ENCODE results near the gene GABRA1.

GABRA1 gene

GRCh38 chr5:161895514-161895913 lies 47.6 kb downstream of the GABRA1 start:
- Histone ChIP-seq H3K4me3 (ENCODE audit: low read depth in 1 of 2, low read length in 2 of 2) (no peak overlapping the region), H3K36me3 (ENCODE audit: insufficient read depth, low read length) (no peaks in the 10 kb centered on the region), H3K9ac (ENCODE audit: low read length) (no peak overlapping the region), H3K9me3 (ENCODE audit: low read length) (no peaks in the 10 kb centered on the region), H3K27ac (ENCODE audit: low read depth, low read length) (no peak overlapping the region), H3K27me3 (ENCODE audit: control insufficient read depth in 1 of 2, insufficient read depth in 2 of 2, low read length in 2 of 2) (no peaks in the 10 kb centered on the region), H3K4me1 (ENCODE audit: insufficient read depth, low read length) (no peaks in the 10 kb centered on the region)

GRCh38 chr5:161897033-161897432 lies 49.1 kb downstream of the GABRA1 start:
- no peaks in the 10 kb centered on the region for H3K9me3 ChIP-seq (ENCODE audit: low read length)
- no peak overlapping the region for H3K4me3 ChIP-seq (ENCODE audit: low read depth in 1 of 2, low read length in 2 of 2)
- H3K27ac ChIP-seq (ENCODE audit: low read depth, low read length) = no peak overlapping the region
- no peaks in the 10 kb centered on the region for H3K27me3 ChIP-seq (ENCODE audit: control insufficient read depth in 1 of 2, insufficient read depth in 2 of 2, low read length in 2 of 2)
- no peaks in the 10 kb centered on the region for H3K36me3 ChIP-seq (ENCODE audit: insufficient read depth, low read length)
- no peaks in the 10 kb centered on the region for H3K4me1 ChIP-seq (ENCODE audit: insufficient read depth, low read length)
- no peak overlapping the region for H3K9ac ChIP-seq (ENCODE audit: low read length)

- Histone ChIP-seq H3K9ac (ENCODE audit: low read length) (no peak overlapping the region), H3K27me3 (ENCODE audit: control insufficient read depth in 1 of 2, insufficient read depth in 2 of 2, low read length in 2 of 2) (no peaks in the 10 kb centered on the region), H3K36me3 (ENCODE audit: insufficient read depth, low read length) (no peaks in the 10 kb centered on the region), H3K9me3 (ENCODE audit: low read length) (no peaks in the 10 kb centered on the region), H3K4me3 (ENCODE audit: low read depth in 1 of 2, low read length in 2 of 2) (no peak overlapping the region), H3K27ac (ENCODE audit: low read depth, low read length) (no peak overlapping the region), H3K4me1 (ENCODE audit: insufficient read depth, low read length) (no peaks in the 10 kb centered on the region)
Measured at GRCh38 chr5:161899590-161899989, 51.7 kb downstream of the GABRA1 start.

- Histone ChIP-seq H3K36me3 (ENCODE audit: insufficient read depth, low read length) (no peaks in the 10 kb centered on the region), H3K4me3 (ENCODE audit: low read depth in 1 of 2, low read length in 2 of 2) (no peak overlapping the region), H3K9me3 (ENCODE audit: low read length) (no peaks in the 10 kb centered on the region), H3K4me1 (ENCODE audit: insufficient read depth, low read length) (no peaks in the 10 kb centered on the region), H3K27ac (ENCODE audit: low read depth, low read length) (no peak overlapping the region), H3K27me3 (ENCODE audit: control insufficient read depth in 1 of 2, insufficient read depth in 2 of 2, low read length in 2 of 2) (no peaks in the 10 kb centered on the region), H3K9ac (ENCODE audit: low read length) (no peak overlapping the region)
Measured at GRCh38 chr5:161900981-161901380, 53.1 kb downstream of the GABRA1 start.

- no peak overlapping the region for H3K27ac ChIP-seq (ENCODE audit: low read depth, low read length)
- H3K4me1 ChIP-seq (ENCODE audit: insufficient read depth, low read length) = no peaks in the 10 kb centered on the region
- H3K4me3 ChIP-seq (ENCODE audit: low read depth in 1 of 2, low read length in 2 of 2) = no peak overlapping the region
- no peaks in the 10 kb centered on the region for H3K27me3 ChIP-seq (ENCODE audit: control insufficient read depth in 1 of 2, insufficient read depth in 2 of 2, low read length in 2 of 2)
- H3K36me3 ChIP-seq (ENCODE audit: insufficient read depth, low read length) = no peaks in the 10 kb centered on the region
- no peak overlapping the region for H3K9ac ChIP-seq (ENCODE audit: low read length)
- no peaks in the 10 kb centered on the region for H3K9me3 ChIP-seq (ENCODE audit: low read length)
Measured at GRCh38 chr5:161921781-161922180, 73.9 kb downstream of the GABRA1 start.

- Histone ChIP-seq H3K9me3 (ENCODE audit: low read length) (no peaks in the 10 kb centered on the region), H3K36me3 (ENCODE audit: insufficient read depth, low read length) (no peaks in the 10 kb centered on the region), H3K4me3 (ENCODE audit: low read depth in 1 of 2, low read length in 2 of 2) (no peak overlapping the region), H3K27me3 (ENCODE audit: control insufficient read depth in 1 of 2, insufficient read depth in 2 of 2, low read length in 2 of 2) (no peaks in the 10 kb centered on the region), H3K27ac (ENCODE audit: low read depth, low read length) (no peak overlapping the region), H3K4me1 (ENCODE audit: insufficient read depth, low read length) (no peaks in the 10 kb centered on the region), H3K9ac (ENCODE audit: low read length) (no peak overlapping the region)
Measured at GRCh38 chr5:161924270-161924669, 76.3 kb downstream of the GABRA1 start.

- Histone ChIP-seq H3K9me3 (ENCODE audit: low read length) (no peaks in the 10 kb centered on the region), H3K27me3 (ENCODE audit: control insufficient read depth in 1 of 2, insufficient read depth in 2 of 2, low read length in 2 of 2) (no peaks in the 10 kb centered on the region), H3K4me3 (ENCODE audit: low read depth in 1 of 2, low read length in 2 of 2) (no peak overlapping the region), H3K36me3 (ENCODE audit: insufficient read depth, low read length) (no peaks in the 10 kb centered on the region), H3K4me1 (ENCODE audit: insufficient read depth, low read length) (no peaks in the 10 kb centered on the region), H3K9ac (ENCODE audit: low read length) (no peak overlapping the region), H3K27ac (ENCODE audit: low read depth, low read length) (no peak overlapping the region)
Measured at GRCh38 chr5:161925960-161926359, 78.0 kb downstream of the GABRA1 start.

- no peaks in the 10 kb centered on the region for H3K27me3 ChIP-seq (ENCODE audit: control insufficient read depth in 1 of 2, insufficient read depth in 2 of 2, low read length in 2 of 2)
- no peaks in the 10 kb centered on the region for H3K9me3 ChIP-seq (ENCODE audit: low read length)
- no peaks in the 10 kb centered on the region for H3K4me1 ChIP-seq (ENCODE audit: insufficient read depth, low read length)
- H3K9ac ChIP-seq (ENCODE audit: low read length) = no peak overlapping the region
- H3K27ac ChIP-seq (ENCODE audit: low read depth, low read length) = no peak overlapping the region
- no peak overlapping the region for H3K4me3 ChIP-seq (ENCODE audit: low read depth in 1 of 2, low read length in 2 of 2)
- H3K36me3 ChIP-seq (ENCODE audit: insufficient read depth, low read length) = no peaks in the 10 kb centered on the region
Measured at GRCh38 chr5:161934486-161934885, 86.6 kb downstream of the GABRA1 start.

GRCh38 chr5:161944974-161945373 lies 97.1 kb downstream of the GABRA1 start:
- no peak overlapping the region for H3K27ac ChIP-seq (ENCODE audit: low read depth, low read length)
- H3K4me1 ChIP-seq (ENCODE audit: insufficient read depth, low read length) = no peaks in the 10 kb centered on the region
- no peaks in the 10 kb centered on the region for H3K9me3 ChIP-seq (ENCODE audit: low read length)
- no peaks in the 10 kb centered on the region for H3K27me3 ChIP-seq (ENCODE audit: control insufficient read depth in 1 of 2, insufficient read depth in 2 of 2, low read length in 2 of 2)
- no peak overlapping the region for H3K9ac ChIP-seq (ENCODE audit: low read length)
- H3K4me3 ChIP-seq (ENCODE audit: low read depth in 1 of 2, low read length in 2 of 2) = no peak overlapping the region
- H3K36me3 ChIP-seq (ENCODE audit: insufficient read depth, low read length) = no peaks in the 10 kb centered on the region

- no peak overlapping the region for H3K9ac ChIP-seq (ENCODE audit: low read length)
- no peaks in the 10 kb centered on the region for H3K4me1 ChIP-seq (ENCODE audit: insufficient read depth, low read length)
- H3K9me3 ChIP-seq (ENCODE audit: low read length) = no peaks in the 10 kb centered on the region
- no peaks in the 10 kb centered on the region for H3K36me3 ChIP-seq (ENCODE audit: insufficient read depth, low read length)
- no peak overlapping the region for H3K27ac ChIP-seq (ENCODE audit: low read depth, low read length)
- H3K4me3 ChIP-seq (ENCODE audit: low read depth in 1 of 2, low read length in 2 of 2) = no peak overlapping the region
- H3K27me3 ChIP-seq (ENCODE audit: control insufficient read depth in 1 of 2, insufficient read depth in 2 of 2, low read length in 2 of 2) = no peaks in the 10 kb centered on the region
Measured at GRCh38 chr5:161946911-161947310, 99.0 kb downstream of the GABRA1 start.

Data from muscle layer of colon (tissue), 2 donors.